ENCODE results near the gene UBE2L3.

DNA sequence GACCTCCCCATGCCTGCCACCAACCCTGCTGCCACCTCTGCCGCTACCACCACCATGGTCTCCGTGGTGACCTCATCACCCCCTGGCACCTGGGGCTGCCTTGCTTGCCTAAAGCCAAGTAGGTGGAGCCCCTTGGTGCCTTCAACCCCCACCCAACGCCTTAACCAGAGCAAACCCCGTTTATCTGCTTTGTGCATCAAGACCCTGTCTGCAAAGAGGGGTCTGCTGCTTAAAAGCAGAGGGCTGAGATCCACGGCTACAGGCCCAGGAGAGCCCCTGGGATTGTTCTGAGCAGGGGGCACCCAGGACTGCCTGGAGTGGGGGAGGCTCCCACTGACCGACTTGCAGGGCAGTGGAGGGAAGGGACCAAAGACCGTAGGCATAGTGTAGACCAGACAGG, 93.4 kb downstream of the UBE2L3 start:
- TF ChIP-seq POLR2A (IDR thresholded peaks at IDR 0.05; ENCODE audit: low read depth, low read length) (no peak), POLR2AphosphoS5 (IDR thresholded peaks at IDR 0.05; ENCODE audit: low read depth, low read length) (no peak), TAF1 (IDR thresholded peaks at IDR 0.05; ENCODE audit: low read depth, low read length) (no peak), POU2F2 (IDR thresholded peaks at IDR 0.05; ENCODE audit: low read depth, low read length) (no peak)

All from GM12891 (cell line).